Activated CD4-positive, alpha-beta T cell treated with anti-CD3 and anti-CD28 coated beads, Interleukin-2, amount 50 U/mL, for 16 hours (primary cell): ENCODE data around the gene UQCRC1.

Experiments used
- DNase-seq: peaks from one replicate; pipeline ENCODE4 v3.0.0-alpha.2; 2020

UQCRC1 gene

DNA sequence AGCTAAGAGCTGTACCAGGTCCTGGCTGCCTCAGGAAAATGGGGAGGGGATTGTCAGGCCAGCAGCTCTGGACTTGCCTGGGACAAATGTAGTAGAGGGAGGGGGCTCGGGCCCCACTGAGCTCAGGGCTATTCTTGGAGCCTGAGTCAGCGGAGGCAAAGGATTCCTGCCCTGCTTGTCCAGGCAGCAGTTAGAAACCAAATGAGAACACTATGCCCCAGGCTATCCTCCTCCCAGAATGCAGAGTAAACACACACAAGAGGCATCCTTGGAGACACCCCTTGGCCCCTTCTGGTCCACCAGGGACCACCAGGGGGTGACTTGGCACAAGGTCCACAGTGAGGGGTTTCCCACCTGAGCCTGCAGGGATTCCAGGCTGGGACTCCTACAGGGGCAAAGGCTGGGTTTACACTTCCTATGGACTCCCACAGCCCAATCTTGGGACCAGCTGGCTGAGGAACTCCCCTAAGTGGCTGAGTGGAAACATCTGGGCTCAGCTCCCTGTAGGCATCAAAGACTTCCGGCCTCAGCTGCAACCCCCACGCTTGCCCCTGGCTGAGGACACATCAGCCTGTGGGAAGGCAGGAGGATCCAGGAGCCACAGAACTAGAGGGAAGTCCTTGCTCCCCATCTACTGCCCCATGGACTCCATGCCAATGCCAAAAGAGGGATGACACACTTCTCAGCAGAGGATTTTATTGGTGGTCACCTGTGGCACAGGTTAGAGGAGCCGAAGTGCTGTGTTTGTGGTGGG lies 10.9 kb downstream of the UQCRC1 start:
- DNase-seq, result no peak

DNA sequence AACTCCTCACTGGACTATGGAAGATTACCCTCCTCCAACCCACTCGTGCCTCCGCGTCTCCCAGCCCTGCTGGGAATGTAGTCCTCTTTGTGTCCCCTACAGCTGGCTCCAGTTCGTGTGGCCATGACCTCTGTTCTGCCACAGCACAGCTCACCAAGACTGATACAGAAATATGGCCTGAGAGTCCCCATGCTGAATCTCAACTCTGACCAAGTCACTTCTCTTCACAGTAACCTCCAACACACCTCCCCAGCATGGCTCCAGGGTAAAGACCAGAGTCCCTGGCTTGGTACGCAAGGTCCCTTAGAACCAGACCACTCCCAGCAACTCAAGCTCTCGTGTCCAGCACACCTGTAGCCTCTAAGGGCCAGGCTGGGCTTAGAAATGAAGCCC lies 12.0 kb downstream of the UQCRC1 start:
- no peak for DNase-seq

DNA sequence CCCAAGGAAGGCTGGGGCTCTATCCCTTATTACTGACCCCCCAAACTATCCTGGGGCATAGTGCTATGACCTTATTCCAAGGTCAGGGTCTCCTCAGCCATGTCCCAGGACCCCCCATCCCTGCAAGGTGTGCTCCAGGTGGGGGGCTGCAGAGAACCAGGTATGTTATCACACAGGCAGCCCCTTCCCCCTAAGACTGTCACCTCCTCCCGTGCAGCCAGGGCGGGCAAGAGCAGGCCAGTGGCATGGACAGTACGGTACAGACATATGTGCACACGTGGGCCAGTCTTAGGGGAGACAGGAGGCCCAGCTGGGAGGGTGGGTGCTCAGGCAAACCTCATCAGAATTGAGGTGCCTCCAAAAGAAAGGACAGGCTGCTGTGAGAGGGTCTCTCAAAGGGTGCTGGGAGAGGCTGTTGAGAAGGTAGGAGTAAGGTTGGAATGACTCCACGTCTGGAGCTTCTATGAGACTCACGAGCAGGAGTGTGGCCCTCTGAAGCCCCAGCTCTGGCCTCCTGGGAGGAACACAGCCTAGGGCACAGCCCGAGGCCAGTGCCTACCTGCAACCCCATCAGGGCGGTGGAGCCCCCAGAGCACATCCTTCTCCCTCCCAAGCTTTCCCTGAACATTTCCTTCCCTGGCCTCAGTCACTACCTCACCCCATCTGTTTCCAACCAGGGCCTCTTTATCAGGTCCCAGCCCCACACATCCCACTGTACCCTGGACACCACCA lies 12.6 kb downstream of the UQCRC1 start:
- no peak for DNase-seq

DNA sequence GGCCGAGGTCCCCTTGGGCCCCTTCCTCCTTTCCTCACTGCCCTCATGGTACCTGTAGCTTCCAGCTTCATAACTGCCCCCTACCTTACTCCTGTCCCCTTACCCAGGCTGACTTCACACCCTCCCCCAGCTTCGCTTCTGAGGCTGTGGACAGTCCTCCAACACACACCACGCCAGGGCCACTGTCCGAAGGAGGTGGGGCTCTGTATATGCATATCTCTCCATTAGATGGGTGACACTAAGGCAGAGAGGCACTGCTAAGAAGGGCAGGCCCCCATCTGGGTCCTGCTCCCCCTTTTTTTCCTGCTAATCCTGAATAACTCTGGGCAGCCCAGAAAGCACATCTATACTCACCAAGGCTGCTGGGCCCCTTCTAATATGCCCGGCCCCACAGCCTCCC lies 13.3 kb downstream of the UQCRC1 start:
- DNase-seq, result no peak

DNA sequence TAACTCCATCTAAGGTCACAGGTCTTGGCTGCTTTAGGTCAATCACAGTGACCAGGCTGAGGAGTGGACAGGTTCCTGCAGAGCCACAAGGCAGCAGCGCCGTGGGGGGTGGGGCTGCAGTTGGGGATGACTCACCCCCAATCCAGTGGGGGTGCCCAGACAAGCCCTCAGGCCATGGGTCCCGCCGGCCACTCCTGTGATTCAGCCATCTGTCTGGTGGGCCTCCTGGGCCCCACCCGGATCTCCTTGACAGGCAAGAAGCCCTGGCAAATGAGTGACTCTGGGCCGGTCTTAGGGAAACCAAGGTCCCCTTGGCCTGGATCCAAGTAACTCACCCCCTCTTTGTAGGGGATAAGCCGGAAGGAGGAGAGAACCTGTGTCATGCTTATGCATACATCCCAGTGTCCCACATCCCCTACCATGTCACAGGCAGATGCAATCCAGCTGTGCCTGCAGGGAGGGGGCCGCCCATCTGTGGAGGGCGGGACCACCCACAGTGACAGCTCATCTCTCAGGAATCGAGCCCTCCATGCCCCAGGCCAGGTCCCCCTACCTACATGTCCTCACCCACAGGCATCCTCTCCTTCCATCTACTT lies 13.8 kb downstream of the UQCRC1 start:
- DNase-seq, result no peak

DNA sequence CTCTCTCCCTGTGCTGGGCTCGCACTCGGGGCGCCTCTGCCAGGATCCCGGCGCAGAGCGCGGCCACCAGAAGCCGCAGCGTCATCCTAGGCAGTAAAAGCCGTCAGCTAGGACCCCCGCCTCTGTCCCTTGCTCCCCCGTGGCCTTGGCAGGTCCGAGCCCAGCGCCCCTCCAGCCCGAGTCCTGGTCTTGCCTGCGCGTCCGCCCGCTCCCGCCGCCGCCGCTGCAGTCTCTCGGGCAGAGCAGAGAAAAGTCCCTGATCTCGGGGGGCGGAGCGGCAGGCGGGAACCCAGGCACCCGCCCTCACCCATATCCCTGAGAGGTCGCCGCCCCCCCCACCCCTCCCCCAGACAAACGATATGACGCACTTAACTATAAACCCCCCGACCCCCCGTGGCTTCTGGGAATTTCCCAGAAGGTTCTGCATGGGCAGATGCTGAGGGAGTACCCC lies 14.3 kb downstream of the UQCRC1 start, which contains the start of gene COL7A1:
Gene COL7A1 (minus strand): TSS at position 255 of the 451 bp plus-strand sequence. CDS start 170 bp downstream, at position 85.
- no peak for DNase-seq

DNA sequence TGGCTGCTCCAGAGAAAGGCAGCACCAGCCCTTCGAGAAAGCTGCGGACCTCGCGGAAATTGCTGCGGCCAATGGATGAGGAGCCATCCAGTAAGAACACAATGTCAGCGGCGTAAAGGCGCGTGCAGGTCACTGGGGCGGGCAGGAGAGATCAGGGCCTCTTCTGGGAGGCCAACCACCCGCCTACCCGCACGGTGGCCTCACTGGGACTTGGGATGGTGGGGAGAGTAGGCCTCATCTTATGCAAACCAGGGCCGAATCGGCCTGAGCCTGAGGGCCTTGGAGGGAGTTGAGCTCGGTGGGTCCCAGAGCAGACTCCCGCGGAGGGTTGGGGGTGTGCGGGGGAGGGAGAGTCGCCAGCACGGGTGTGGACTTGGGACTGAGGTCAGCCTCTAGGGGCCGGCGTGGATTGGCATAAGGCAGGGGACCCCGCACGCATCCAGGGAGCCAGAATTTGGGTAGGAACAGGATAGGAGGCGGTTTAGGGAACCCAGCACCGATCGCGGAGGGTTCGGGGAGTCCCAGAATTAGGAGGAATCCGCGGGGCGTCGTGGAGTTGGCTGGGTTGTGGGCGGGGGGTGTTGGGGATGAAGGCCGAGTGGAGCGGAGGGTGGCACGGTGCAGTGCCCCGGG lies 14.9 kb downstream of the UQCRC1 start:
- no peak for DNase-seq

DNA sequence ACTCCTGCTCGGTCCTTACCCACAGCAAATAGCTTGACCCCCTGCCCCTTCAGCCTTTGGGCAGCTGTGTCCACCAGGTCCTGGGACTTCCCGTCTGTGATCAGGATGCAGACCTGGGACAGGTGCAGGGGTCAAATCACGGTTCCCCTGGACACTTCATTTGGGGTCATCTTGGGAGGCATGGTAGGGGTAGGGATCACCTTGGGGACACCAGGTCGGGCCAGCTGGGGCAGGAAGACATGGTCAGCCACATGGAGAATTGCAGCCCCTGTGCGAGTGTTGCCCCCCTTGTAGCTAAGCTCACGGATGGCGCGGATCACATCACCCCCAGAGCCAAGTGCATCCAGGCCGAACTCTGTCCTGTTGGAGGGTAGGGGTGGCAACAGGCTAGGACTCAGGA lies 16.1 kb downstream of the UQCRC1 start:
- no peak for DNase-seq

DNA sequence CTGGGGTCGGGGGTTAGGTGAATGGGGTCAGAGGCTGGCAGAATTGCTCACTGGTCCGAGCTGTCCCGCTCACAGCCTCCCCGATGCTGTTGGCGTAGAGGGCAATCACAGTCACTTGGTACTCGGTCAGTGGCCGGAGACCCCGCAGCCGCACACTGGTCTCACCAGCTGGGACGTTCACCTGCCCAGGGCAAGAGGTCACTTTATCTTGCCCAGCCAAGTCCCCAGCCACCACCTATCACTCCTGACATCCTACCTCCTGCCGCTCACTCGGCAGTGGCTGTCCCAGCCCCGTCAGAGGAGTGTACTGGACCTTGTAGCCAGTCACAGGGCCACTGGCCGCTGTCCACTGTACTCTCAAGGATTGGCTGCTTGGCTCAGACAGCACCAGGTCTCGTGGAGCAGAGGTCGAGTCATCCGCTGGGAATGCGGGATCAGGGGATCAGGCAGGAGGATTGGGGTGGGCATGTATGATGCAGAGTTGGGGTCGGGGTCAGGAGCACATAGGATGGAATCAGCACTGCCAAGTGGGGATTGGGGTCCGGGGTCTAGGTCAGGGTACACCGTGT lies 16.8 kb downstream of the UQCRC1 start:
- no peak for DNase-seq

DNA sequence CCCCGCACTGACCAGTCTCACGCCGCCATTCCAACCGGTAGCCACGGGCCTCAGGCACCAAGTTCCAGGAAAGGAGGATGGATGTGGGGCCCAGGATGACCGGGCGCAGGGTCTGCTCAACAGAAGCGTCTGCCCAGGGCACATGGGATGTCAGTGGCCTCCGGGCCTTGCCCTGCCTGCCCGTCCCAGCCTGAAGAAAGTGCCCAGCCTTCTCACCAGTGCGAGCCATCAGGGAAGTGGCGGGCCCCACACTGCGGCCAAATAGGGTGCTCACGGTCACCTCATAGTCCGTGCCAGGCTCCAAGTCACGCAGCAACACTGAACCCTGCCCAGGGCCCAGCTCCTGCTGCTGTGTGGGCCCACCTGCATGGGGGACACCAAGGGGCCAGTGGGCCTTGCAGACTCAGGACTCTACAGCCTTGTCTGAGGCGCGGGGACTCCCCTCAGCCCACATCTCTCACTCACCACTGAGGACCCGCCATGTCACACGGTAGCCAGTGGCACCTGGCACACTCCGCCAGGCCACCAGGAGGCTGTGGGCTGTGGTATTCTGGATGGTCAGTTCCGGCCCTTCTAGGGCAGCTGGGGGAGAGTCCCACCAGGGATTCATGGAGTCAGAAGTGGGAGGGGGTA lies 17.4 kb downstream of the UQCRC1 start:
- no peak for DNase-seq

DNA sequence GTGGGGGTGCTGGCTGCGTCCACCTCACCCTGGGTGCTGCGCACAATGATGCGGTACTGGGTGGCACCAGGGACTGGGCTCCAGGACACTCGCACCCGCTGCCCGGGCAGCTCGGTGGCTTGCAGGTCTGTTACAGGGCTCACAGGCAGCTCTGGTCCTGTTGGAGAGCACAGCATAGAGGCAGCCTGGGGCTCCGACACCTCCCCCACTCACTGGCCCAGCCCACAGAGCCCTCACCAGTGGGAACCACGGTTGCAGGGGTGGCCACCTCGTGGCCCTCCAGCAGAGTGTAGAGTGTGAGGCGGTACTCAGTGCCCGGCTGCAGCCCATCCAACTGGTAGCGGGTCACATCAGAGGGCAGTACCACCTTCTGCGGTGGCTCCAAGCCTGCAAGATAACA lies 18.0 kb downstream of the UQCRC1 start:
- DNase-seq, result no peak

DNA sequence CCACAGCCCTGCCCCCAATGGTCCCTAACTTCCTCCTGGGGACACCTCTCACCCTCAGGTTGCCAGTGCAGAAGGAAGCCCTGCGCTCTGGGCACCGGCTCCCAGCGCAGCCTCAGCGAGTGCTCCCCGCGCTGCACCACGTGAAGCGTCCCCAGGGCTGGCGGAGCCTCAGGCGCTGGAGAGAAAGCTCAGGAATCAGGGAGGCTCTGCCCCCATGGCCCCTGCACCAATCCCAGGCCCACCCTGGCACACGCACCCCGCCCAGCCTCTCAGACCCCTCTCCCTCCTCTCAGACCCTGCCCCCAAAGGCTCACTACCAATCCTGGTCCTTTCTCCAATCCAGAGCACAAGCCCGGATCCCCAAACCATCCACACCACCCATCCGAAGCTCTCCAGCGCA lies 21.2 kb downstream of the UQCRC1 start:
- DNase-seq, result no peak

DNA sequence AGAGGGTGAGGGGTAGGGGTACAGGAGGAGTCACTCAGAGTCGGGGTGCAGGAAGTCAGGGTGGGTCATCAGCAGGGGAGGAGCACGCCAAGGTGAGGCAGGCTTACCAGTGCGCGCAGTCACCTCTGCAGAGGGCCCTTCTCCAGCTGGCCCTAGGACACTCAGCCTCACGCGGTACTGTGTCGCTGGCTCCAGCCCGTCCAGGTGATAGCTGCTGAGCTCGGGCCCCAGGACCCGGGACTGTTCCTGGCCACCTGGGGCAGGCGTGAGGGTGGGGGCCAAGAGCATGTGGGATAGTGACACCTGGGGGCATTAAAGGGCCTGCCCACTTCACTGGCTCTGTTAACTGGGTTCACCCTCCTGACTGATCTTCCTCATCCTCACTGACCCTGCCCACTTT lies 21.8 kb downstream of the UQCRC1 start:
- no peak for DNase-seq

DNA sequence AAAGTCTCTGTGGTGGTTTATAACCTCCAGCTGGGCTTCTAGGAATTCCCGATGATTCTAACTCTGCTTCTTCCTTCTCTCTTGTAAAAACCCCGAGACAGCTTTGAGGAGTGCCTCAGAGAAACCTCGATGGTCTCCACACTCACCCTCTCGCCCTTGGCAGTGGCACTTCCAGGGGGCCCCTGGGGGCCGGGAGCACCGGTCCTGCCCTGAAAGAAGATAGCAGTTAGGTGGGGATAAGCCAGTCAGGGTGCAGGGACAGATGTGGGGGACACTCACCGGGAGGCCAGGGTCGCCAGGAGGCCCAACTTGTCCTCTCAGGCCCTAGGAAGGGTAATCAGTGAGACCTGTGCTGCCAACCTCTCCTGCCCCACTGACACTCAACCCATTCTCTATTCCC lies 24.0 kb downstream of the UQCRC1 start:
- no peak for DNase-seq

DNA sequence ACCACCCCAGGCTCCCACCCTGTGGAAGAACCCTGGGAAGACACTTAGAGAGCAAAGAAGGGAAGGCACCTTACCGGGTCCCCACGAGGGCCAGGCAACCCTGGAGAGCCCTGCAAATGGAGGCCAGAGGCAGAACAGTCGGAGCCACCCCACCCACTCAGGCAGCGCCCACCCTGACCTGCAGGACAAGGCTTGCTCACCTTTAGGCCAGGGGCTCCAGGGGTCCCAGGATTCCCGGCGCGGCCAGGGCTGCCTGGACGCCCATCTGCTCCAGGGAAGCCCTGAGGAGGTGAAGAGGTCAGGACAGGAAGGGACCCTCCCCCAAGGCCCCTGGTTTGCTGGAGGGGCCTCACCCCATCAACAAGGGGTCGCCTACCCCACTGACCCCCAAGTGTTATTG lies 24.6 kb downstream of the UQCRC1 start:
- no peak for DNase-seq

DNA sequence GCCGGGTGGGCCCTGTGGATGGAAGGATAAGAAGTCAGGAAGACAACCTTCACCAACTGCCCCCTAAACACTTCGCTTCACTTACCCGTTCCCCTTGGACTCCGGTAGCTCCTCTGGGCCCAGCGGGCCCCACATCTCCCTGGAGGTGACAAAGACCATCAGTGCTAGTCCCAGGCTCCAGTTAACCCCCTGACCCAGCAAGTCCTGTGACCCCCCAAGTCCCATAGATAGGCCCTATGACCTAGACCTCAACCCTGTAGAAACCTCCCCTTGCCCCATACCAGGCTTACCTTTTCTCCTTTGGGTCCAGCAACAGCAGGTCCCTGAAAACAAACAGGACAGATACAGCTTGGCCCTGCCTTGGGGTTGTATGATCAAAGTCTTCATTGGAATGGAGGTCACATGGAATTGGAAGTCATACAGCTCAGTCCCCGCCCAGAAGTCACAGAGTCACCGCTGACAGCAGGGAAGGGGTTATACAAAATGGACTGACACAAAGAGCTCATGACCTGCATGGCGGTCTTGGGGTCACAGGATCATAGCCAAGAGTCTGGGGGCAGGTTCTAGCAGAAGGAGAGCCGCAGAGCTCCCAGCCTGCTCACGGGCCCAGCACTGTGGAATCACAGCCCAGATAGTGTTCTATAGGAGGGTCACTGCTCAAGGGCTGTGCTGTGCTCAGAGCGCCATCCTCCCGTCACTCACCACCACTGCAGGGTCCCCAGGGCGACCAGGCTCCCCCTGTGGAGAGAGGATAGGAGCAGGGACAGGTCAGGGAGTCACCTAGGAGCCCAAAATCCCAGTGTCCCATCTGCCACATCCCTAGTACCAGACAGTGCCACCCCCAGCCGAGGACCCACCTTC lies 27.6 kb downstream of the UQCRC1 start:
- DNase-seq, result no peak

DNA sequence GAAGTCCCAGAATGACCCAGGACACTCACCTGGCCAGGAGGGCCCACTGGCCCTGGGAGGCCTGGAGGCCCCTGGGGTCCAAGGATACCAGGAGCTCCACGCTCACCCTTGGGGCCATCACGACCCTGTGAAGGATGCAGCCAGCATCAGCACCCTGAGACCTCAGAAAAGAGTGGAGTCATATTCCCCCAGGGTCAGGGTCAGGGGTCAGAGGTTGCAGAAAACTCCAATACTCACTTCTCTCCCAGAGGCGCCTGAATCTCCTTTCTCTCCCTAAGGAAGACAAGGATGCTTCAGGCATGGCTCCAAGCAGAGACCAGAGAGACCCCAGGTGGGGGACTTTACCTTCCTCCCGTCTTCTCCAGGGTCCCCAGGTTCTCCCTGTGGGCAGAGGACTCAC lies 32.8 kb downstream of the UQCRC1 start:
- no peak for DNase-seq

DNA sequence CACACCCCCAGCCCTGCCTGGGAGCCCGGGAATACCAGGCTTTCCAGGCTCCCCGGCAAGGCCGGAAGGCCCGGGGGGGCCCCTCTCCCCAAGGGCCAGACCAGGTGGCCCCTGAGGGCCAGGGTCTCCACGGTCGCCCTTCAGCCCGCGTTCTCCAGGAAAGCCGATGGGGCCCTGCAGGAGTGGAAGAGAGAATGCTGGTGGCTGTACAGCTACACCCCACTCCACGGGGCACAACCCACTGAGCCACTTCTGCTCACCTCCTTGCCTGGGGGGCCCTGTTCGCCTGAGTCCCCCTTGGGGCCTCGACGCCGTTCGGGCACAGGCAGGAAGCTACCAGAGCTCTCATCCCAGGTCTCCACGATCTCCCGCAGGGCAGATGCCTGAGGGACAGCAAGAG lies 34.1 kb downstream of the UQCRC1 start:
- DNase-seq, result no peak

DNA sequence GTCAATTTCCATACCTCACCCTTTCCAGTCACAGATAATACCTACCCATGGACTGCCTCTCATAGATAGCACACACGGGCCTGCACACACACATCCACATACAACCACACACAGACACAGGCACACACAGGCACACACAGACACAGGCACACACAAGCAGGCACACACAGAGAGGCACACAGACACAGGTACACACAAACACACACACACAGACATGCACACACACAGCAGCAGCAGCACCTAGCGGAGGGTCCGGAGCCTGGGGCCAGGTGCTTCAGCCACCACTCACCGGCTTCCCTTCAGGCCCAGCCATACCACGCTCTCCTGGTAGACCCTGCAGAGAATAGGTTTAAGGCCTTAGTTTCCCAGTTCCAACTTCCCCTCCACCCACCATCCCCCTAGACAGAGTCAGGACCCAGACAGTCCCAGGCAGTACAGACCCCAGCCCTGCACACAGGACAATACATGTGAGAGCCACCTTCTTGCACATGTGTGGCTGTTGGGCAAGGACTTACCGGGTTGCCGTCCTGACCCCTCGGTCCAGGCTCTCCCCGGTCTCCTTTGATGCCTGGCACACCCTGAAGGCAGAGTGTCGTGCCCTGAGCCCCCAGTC lies 35.4 kb downstream of the UQCRC1 start:
- DNase-seq, result no peak

DNA sequence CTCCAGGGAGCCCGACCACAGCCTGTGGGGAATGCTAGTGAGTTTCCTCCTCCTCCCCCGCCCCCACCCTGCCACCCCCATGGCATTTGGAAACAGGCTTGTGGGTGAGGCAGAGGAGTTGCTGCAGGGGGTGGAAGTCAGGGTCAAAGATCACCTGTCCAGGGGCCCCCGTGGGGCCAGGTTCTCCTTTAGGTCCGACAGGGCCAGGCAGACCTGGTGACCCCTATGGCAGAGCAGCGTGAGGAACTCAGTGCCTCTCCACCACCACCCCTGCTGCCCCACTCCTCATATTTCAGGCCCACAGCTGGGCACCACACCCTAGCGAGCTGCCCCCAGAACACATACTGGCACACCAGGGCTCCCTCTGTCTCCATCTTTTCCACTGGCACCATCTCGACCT lies 36.9 kb downstream of the UQCRC1 start:
- DNase-seq, result no peak

DNA sequence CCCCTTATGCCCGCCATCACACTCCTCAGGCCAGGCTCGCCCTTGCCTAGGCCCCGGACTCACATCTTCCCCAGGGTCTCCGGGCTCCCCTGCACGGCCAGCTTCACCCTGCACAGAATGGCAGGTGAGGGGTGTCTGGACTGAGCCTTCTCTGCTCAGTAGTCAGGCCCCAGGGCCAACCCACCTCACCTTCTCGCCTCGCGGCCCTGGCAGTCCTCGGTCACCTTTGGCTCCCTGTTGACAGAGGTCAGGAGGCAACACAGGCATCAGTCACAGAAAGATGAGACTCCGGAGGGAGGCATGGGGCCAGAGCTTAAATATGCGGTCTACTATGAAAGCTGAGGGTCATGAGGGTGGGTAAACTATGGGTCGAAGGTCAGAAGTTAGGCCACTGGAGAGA lies 37.5 kb downstream of the UQCRC1 start:
- no peak for DNase-seq
